Astrocyte (in vitro differentiated cells and primary cell): ENCODE measurements around the gene PARD3B. TPM values are rescaled to one million over a fixed set of nuclear protein-coding genes. Genes with fewer than 3 reads are reported as not detected.

Source experiments
- DNase-seq: peaks from one replicate; pipeline ENCODE4 v3.0.0-alpha.2; 2010; ENCODE audit warnings: low read depth
- FAIRE-seq: peaks from 2 replicates; lab custom pipeline; 2011; peaks lifted over from hg19 to GRCh38; lab: Jason Lieb, UNC
- H2AFZ ChIP-seq: 2 replicates; pipeline ENCODE4 v1.6.0; 2012; ENCODE audit warnings: low read depth, low read length, inconsistent platforms
- H3K27ac ChIP-seq: 2 replicates; pipeline ENCODE4 v1.5.1; 2011; ENCODE audit warnings: low read depth, low read length, inconsistent platforms
- H3K27me3 ChIP-seq: 2 replicates; pipeline ENCODE4 v1.6.0; 2011; ENCODE audit warnings: low read length, inconsistent platforms; ENCODE audit not compliant: insufficient read depth
- H3K36me3 ChIP-seq: 2 replicates; pipeline ENCODE4 v1.5.1; 2011; ENCODE audit warnings: low read length, inconsistent platforms; ENCODE audit not compliant: insufficient read depth
- H3K4me1 ChIP-seq: 2 replicates; pipeline ENCODE4 v1.5.1; 2011; ENCODE audit warnings: low read length, inconsistent platforms; ENCODE audit not compliant: insufficient read depth
- H3K4me2 ChIP-seq: 2 replicates; pipeline ENCODE4 v1.6.0; 2012; ENCODE audit warnings: low read length, inconsistent platforms
- H3K4me3 ChIP-seq: 2 replicates; pipeline ENCODE4 v1.5.1; 2011; ENCODE audit warnings: low read depth, mild to moderate bottlenecking, low read length, inconsistent platforms; ENCODE audit not compliant: insufficient read depth
- H3K79me2 ChIP-seq: 2 replicates; pipeline ENCODE4 v1.6.0; 2012; ENCODE audit warnings: mild to moderate bottlenecking, low read length, inconsistent platforms; ENCODE audit not compliant: insufficient read depth
- H3K9ac ChIP-seq: 2 replicates; pipeline ENCODE4 v1.6.0; 2012; ENCODE audit warnings: mild to moderate bottlenecking, low read length, inconsistent platforms
- H3K9me3 ChIP-seq: 2 replicates; pipeline ENCODE4 v1.5.1; 2012; ENCODE audit warnings: low read depth, mild to moderate bottlenecking, low read length, inconsistent platforms; ENCODE audit not compliant: insufficient read depth
- H4K20me1 ChIP-seq: 2 replicates; pipeline ENCODE4 v1.6.0; 2012; ENCODE audit warnings: low read length, inconsistent platforms; ENCODE audit not compliant: insufficient read depth
- H3K27ac Mint-ChIP-seq: one replicate; pipeline ENCODE4 v1.8.0; 2021; ENCODE audit warnings: mild to moderate bottlenecking, mixed read lengths; ENCODE audit not compliant: unreplicated experiment
- H3K27me3 Mint-ChIP-seq: one replicate; pipeline ENCODE4 v1.8.0; 2021; ENCODE audit warnings: low read depth, mixed read lengths; ENCODE audit not compliant: unreplicated experiment
- H3K36me3 Mint-ChIP-seq: one replicate; pipeline ENCODE4 v1.8.0; 2021; ENCODE audit warnings: low read depth, mixed read lengths; ENCODE audit not compliant: unreplicated experiment
- H3K4me1 Mint-ChIP-seq: one replicate; pipeline ENCODE4 v1.8.0; 2021; ENCODE audit warnings: low read depth, mixed read lengths; ENCODE audit not compliant: unreplicated experiment
- H3K4me3 Mint-ChIP-seq: one replicate; pipeline ENCODE4 v1.8.0; 2021; ENCODE audit warnings: mild to moderate bottlenecking, moderate library complexity, mixed read lengths; ENCODE audit not compliant: unreplicated experiment
- H3K9me3 Mint-ChIP-seq: one replicate; pipeline ENCODE4 v1.8.0; 2021; ENCODE audit warnings: mild to moderate bottlenecking, mixed read lengths; ENCODE audit not compliant: unreplicated experiment
- EZH2 ChIP-seq: IDR thresholded peaks from 2 replicates; pipeline ENCODE4 v1.6.1; 2012; ENCODE audit warnings: mild to moderate bottlenecking, low read length, inconsistent platforms; ENCODE audit not compliant: insufficient read depth
- total RNA-seq: library from RNA; stranded (reverse); gene quantifications from 2 replicates; pipeline ENCODE4 v1.2.1, GENCODE V29; 2021
- TF ChIP-seq, protein P1 (sequence below): IDR thresholded peaks from 2 replicates; pipeline ENCODE4 v1.5.1; 2011; ENCODE audit warnings: low read depth, mild to moderate bottlenecking, inconsistent platforms, low read length, moderate library complexity; ENCODE audit not compliant: insufficient read depth

PARD3B gene
- total RNA-seq, 1 donor from 2014 or later, result 6.5 TPM

GRCh38 chr2:204663816-204664425, 118.6 kb downstream of the PARD3B start:
- Mint-ChIP-seq H3K36me3 (no peaks in the 10 kb centered on the region), H3K27ac (no peak overlapping the region), H3K27me3 (no peaks in the 10 kb centered on the region), H3K4me3 (no peak overlapping the region), H3K4me1 (peaks cover 6% of the 10 kb centered on the region), H3K9me3 (no peaks in the 10 kb centered on the region)
- H3K27ac ChIP-seq, result peak overlapping the region; percentile 83
- H3K9ac ChIP-seq, result peak overlapping the region; percentile 44
- peaks cover 14% of the 10 kb centered on the region for H3K4me1 ChIP-seq
- no peak for TF ChIP-seq EZH2
- TF ChIP-seq, protein P1, sequence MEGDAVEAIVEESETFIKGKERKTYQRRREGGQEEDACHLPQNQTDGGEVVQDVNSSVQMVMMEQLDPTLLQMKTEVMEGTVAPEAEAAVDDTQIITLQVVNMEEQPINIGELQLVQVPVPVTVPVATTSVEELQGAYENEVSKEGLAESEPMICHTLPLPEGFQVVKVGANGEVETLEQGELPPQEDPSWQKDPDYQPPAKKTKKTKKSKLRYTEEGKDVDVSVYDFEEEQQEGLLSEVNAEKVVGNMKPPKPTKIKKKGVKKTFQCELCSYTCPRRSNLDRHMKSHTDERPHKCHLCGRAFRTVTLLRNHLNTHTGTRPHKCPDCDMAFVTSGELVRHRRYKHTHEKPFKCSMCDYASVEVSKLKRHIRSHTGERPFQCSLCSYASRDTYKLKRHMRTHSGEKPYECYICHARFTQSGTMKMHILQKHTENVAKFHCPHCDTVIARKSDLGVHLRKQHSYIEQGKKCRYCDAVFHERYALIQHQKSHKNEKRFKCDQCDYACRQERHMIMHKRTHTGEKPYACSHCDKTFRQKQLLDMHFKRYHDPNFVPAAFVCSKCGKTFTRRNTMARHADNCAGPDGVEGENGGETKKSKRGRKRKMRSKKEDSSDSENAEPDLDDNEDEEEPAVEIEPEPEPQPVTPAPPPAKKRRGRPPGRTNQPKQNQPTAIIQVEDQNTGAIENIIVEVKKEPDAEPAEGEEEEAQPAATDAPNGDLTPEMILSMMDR, result no peak
- no peaks in the 10 kb centered on the region for H4K20me1 ChIP-seq
- FAIRE-seq (no peak), DNase-seq (no peak)
- no peaks in the 10 kb centered on the region for H3K36me3 ChIP-seq
- H3K4me3 ChIP-seq, result no peak overlapping the region
- peak overlapping the region; percentile 56 for H3K4me2 ChIP-seq
- H3K79me2 ChIP-seq, result no peaks in the 10 kb centered on the region
- H2AFZ ChIP-seq, result no peak overlapping the region
- H3K27me3 ChIP-seq, result no peaks in the 10 kb centered on the region
- H3K9me3 ChIP-seq, result no peaks in the 10 kb centered on the region

DNA sequence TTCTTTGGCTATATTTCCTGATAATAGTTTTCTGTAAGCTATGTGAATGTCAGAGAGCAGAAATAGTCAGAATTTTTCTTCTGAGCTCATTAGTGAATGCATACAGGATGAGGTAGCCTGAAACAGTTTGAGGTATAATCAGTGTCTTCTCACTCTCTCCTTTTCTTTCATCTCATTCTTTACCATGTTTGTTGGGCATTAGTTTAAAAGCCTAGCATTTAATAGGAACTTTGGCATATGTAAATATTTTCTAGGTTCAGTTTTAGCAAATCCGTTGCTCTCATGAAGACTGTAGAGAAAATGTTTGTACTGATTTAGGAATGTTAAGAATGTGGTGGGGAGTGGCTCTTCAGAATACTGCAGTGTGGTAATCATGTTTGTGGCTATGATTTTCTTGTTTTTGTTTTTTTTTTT, 119.4 kb downstream of the PARD3B start:
- no peaks in the 10 kb centered on the region for H3K9me3 ChIP-seq
- peak overlapping the region; percentile 83 for H3K27ac ChIP-seq
- no peaks in the 10 kb centered on the region for H3K79me2 ChIP-seq
- Mint-ChIP-seq H3K4me1 (peaks cover 6% of the 10 kb centered on the region), H3K9me3 (no peaks in the 10 kb centered on the region), H3K36me3 (no peaks in the 10 kb centered on the region), H3K4me3 (no peak overlapping the region), H3K27ac (no peak overlapping the region), H3K27me3 (no peaks in the 10 kb centered on the region)
- no peaks in the 10 kb centered on the region for H3K36me3 ChIP-seq
- no peaks in the 10 kb centered on the region for H3K27me3 ChIP-seq
- no peak overlapping the region for H3K4me3 ChIP-seq
- FAIRE-seq (peak; percentile 93), DNase-seq (peak; percentile 75)
- H3K9ac ChIP-seq, result peak overlapping the region; percentile 44
- peak overlapping the region; percentile 56 for H3K4me2 ChIP-seq
- peaks cover 14% of the 10 kb centered on the region for H3K4me1 ChIP-seq
- TF ChIP-seq EZH2, result no peak
- TF ChIP-seq, protein P1, result no peak
- H2AFZ ChIP-seq, result no peak overlapping the region
- no peaks in the 10 kb centered on the region for H4K20me1 ChIP-seq

- peak overlapping the region; percentile 83 for H3K27ac ChIP-seq
- no peak for TF ChIP-seq EZH2
- TF ChIP-seq, protein P1, result no peak
- H3K4me1 Mint-ChIP-seq, result peaks cover 6% of the 10 kb centered on the region
- peaks cover 14% of the 10 kb centered on the region for H3K4me1 ChIP-seq
- H3K27me3 ChIP-seq, result no peaks in the 10 kb centered on the region
- no peaks in the 10 kb centered on the region for H3K9me3 ChIP-seq
- no peak overlapping the region for H2AFZ ChIP-seq
- no peaks in the 10 kb centered on the region for H3K36me3 ChIP-seq
- no peak overlapping the region for H3K27ac Mint-ChIP-seq
- no peaks in the 10 kb centered on the region for H3K36me3 Mint-ChIP-seq
- no peak overlapping the region for H3K4me3 ChIP-seq
- H3K4me2 ChIP-seq, result peak overlapping the region; percentile 56
- H3K27me3 Mint-ChIP-seq, result no peaks in the 10 kb centered on the region
- H3K9ac ChIP-seq, result peak overlapping the region; percentile 44
- FAIRE-seq, result peak; percentile 97
- H3K4me3 Mint-ChIP-seq, result no peak overlapping the region
- DNase-seq, result peak; percentile 89
- no peaks in the 10 kb centered on the region for H3K9me3 Mint-ChIP-seq
- no peaks in the 10 kb centered on the region for H4K20me1 ChIP-seq
- H3K79me2 ChIP-seq, result no peaks in the 10 kb centered on the region
These were observed 119.9 kb downstream of the PARD3B start for GRCh38 chr2:204665207-204665606.
